ENCODE data around the gene HOXC6. TPM values are rescaled to one million over a fixed set of nuclear protein-coding genes. Genes with fewer than 3 reads are reported as not detected.
A peak's percentile ranks its signal among the peaks of the same experiment; 100 is the strongest.

The HOXC6 gene
- total RNA-seq, 1 donor from 2014 or later = 0.21 TPM

DNA sequence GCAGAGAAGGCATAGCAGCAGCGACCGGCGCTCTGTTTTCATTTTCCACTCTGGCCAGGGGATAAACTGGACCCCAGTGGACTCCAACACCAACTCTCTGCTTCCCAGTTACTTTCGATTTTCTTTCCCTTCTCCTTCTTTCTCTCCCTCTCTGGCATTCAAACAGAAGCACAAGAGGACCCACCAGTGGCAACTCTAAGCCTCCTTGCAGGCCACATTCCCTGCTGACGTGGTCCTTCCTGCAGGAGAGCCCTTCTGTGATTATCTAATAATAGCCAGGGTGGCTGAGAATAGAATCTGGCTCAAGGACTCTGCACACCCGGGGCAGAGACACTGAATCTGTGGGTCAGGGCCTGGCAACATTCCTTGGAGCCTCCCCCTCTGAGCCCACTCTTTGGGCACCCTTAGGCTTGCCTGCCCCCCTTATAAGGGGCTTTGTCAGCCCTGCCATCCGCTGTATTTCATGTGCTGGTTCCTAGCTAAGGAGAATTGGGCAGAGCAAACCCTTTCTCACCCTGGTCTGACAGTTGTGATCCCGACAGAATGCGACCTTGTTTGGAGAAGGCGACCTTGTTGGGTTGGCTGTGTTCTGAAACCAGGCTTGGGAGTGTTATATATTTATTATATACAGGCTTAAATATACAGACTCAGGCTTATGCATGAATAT, 8.2 kb upstream of the HOXC6 start:
- H3K9me3 Mint-ChIP-seq (ENCODE audit: unreplicated experiment) = no peaks in the 10 kb centered on the region
- H3K4me3 Mint-ChIP-seq (ENCODE audit: unreplicated experiment) = no peak overlapping the region
- DNase-seq (ENCODE audit: low spot score) = no peak
- H3K36me3 Mint-ChIP-seq (ENCODE audit: low read depth, unreplicated experiment) = no peaks in the 10 kb centered on the region
- peaks cover 14% of the 10 kb centered on the region for H3K4me1 Mint-ChIP-seq (ENCODE audit: unreplicated experiment)
- peaks cover 38% of the 10 kb centered on the region for H3K27me3 Mint-ChIP-seq (ENCODE audit: unreplicated experiment)
- H3K27ac Mint-ChIP-seq (ENCODE audit: unreplicated experiment) = no peak overlapping the region
- TF ChIP-seq, protein P1, sequence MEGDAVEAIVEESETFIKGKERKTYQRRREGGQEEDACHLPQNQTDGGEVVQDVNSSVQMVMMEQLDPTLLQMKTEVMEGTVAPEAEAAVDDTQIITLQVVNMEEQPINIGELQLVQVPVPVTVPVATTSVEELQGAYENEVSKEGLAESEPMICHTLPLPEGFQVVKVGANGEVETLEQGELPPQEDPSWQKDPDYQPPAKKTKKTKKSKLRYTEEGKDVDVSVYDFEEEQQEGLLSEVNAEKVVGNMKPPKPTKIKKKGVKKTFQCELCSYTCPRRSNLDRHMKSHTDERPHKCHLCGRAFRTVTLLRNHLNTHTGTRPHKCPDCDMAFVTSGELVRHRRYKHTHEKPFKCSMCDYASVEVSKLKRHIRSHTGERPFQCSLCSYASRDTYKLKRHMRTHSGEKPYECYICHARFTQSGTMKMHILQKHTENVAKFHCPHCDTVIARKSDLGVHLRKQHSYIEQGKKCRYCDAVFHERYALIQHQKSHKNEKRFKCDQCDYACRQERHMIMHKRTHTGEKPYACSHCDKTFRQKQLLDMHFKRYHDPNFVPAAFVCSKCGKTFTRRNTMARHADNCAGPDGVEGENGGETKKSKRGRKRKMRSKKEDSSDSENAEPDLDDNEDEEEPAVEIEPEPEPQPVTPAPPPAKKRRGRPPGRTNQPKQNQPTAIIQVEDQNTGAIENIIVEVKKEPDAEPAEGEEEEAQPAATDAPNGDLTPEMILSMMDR (IDR thresholded peaks at IDR 0.05; ENCODE audit: unreplicated experiment) = no peak

DNA sequence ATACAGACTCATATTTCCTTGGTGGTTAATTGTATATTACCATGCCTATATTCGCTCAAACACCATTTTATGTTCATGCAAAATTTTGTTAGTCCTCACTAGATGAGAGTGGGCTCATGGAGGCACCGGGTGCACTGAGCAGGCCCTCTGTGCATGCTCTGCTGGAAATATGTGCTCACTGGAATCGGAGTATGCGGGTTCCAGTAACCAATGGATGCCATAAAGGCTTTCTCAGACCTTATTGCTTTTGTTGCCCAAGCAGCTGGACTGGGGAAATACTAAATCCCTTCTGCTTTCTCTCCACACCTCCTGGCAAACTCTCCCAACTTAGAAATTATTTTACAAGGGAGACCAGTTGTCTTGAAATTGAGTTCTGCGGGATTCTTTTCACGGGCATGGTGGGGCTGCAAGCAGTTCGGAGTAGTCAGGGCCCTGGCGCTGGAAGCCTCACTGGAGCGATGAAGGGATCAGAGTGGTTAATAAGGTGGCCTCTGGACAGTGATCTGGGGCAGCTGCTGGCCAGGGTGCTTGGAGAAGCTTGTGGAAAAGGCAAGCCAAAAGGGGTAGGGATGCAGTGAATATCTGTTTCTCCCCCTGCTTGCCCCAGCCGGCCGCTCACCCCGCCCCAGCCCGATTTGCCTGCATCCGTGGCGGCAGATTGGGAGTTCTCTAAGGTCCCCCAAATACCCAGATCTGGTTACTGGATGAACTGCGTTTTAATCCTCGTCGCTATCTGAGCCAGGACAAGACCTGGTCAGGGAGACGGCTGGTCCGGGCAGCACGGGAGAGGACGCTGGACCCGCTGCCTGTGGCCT, 7.4 kb upstream of the HOXC6 start:
- Mint-ChIP-seq H3K4me3 (ENCODE audit: unreplicated experiment) (no peak overlapping the region), H3K27ac (ENCODE audit: unreplicated experiment) (no peak overlapping the region), H3K36me3 (ENCODE audit: low read depth, unreplicated experiment) (no peaks in the 10 kb centered on the region), H3K27me3 (ENCODE audit: unreplicated experiment) (peaks cover 38% of the 10 kb centered on the region), H3K4me1 (ENCODE audit: unreplicated experiment) (peaks cover 14% of the 10 kb centered on the region), H3K9me3 (ENCODE audit: unreplicated experiment) (no peaks in the 10 kb centered on the region)
- no peak for DNase-seq (ENCODE audit: low spot score)
- TF ChIP-seq, protein P1 (IDR thresholded peaks at IDR 0.05; ENCODE audit: unreplicated experiment) = no peak

DNA sequence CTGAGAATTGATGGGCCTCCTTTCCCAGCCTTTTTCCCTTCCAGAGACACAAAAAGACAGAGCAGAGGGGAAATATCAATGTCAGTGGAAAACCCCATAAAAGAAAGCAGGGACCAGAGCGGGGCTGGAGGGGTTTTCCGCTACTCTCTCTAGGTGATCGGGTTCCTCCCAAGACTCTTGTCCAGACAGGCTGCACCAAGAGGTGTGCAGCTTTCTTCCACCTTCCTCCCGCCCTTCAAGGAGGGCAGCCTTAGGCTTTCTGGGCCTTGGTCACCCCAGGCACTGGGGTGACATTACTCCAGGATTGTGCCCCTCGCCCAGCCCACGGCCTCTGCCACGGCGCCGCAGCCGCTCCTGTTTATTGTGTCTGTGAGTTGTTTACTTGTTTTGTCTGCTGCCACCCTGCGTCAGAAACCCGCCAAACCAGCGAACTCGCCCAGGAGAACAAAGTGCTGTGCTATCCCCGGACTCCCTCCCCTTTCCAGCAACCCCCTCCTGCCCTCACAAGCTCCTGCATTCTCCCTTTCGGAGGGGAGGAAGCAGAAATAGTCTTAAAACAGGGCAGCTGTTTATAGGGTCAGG, 6.7 kb upstream of the HOXC6 start:
- Mint-ChIP-seq H3K27ac (ENCODE audit: unreplicated experiment) (no peak overlapping the region), H3K27me3 (ENCODE audit: unreplicated experiment) (peaks cover 43% of the 10 kb centered on the region), H3K4me1 (ENCODE audit: unreplicated experiment) (peaks cover 14% of the 10 kb centered on the region), H3K9me3 (ENCODE audit: unreplicated experiment) (no peaks in the 10 kb centered on the region), H3K36me3 (ENCODE audit: low read depth, unreplicated experiment) (no peaks in the 10 kb centered on the region), H3K4me3 (ENCODE audit: unreplicated experiment) (no peak overlapping the region)
- TF ChIP-seq, protein P1 (IDR thresholded peaks at IDR 0.05; ENCODE audit: unreplicated experiment) = no peak
- DNase-seq (ENCODE audit: low spot score) = peak; percentile 61

DNA sequence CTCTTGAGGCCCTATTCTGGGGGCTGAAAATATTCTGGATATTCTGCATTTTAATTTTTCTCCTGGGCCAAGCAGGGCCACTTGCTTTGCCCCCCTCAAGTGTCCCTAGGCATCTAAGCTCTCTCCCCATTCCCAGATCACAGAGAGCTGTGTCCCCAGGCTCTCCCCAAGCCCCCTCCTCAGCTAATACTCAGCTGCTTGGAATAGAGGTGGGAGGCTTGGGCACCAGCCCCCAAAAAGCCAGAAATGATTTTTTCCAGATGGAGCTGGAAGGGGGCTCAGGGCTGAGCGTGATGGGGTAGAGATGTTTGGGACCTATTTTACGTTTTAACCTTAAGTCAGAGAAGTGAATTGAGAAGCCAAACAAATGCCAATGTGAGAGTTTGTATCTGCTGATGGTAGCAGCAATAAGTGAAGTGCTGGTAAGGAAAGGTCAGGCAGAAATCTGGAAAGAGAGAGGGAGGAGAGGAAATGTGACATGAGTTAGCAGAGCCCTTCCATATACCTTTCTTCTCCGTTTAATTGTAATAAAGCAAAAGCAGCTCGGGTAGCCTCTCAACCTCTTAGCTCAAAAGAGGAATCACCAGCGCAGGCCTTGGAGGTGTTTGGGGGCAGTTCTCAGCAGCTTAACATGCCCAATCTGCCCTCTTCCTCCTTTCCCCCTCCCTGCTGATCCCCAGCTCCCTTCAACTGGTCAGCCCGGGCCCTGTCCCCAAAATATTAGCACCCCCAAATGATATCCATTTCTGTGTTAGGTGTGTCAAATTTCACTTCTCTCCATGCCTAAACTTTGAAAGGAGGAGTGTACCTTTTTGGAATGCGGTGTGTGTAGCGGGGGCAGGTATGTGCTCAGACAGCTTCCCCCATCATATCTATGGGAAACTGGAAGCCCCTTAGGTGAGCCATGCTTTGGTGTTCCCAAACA, 5.0 kb upstream of the HOXC6 start:
- Mint-ChIP-seq H3K4me3 (ENCODE audit: unreplicated experiment) (no peak overlapping the region), H3K36me3 (ENCODE audit: low read depth, unreplicated experiment) (no peaks in the 10 kb centered on the region), H3K27me3 (ENCODE audit: unreplicated experiment) (peaks cover 49% of the 10 kb centered on the region), H3K27ac (ENCODE audit: unreplicated experiment) (no peak overlapping the region), H3K4me1 (ENCODE audit: unreplicated experiment) (peaks cover 17% of the 10 kb centered on the region), H3K9me3 (ENCODE audit: unreplicated experiment) (no peaks in the 10 kb centered on the region)
- DNase-seq (ENCODE audit: low spot score) = no peak
- TF ChIP-seq, protein P1 (IDR thresholded peaks at IDR 0.05; ENCODE audit: unreplicated experiment) = no peak

All from endothelial cell (in vitro differentiated cells).